HCEC 1CT (cell line): ENCODE data around the gene RBFOX2.
"Not testable (repeated sequence)": the region's sequence is repeated elsewhere in the genome, so short reads cannot be mapped to it uniquely, and the experiment has no call there.

ENCODE experiments used
- DNase-seq: peaks from one replicate; pipeline ENCODE4 v3.0.0-alpha.2; 2017

The RBFOX2 gene

GRCh38 chr22:35727436-35727835 lies 301.2 kb downstream of the RBFOX2 start:
- no peak for DNase-seq

- DNase-seq: no peak
Observed at GRCh38 chr22:35726933-35727332, 301.7 kb downstream of the RBFOX2 start.

GRCh38 chr22:35726398-35726797 lies 302.2 kb downstream of the RBFOX2 start:
- DNase-seq: no peak

GRCh38 chr22:35725521-35725920 lies 303.1 kb downstream of the RBFOX2 start:
- DNase-seq: no peak

GRCh38 chr22:35721960-35722359 lies 306.7 kb downstream of the RBFOX2 start:
- no peak for DNase-seq

- DNase-seq: no peak
Observed at GRCh38 chr22:35719212-35719875, 309.3 kb downstream of the RBFOX2 start.

GRCh38 chr22:35717572-35717971 lies 311.1 kb downstream of the RBFOX2 start, which contains the start of gene APOL5:
APOL5 (plus strand) TSS chr22:35717872; CDS start chr22:35717872, 0 bp downstream.
- no peak for DNase-seq

GRCh38 chr22:35712672-35713071 lies 316.0 kb downstream of the RBFOX2 start:
- no peak for DNase-seq

GRCh38 chr22:35711336-35711735 lies 317.3 kb downstream of the RBFOX2 start:
- no peak for DNase-seq

- DNase-seq: no peak
Observed at GRCh38 chr22:35708917-35709316, 319.7 kb downstream of the RBFOX2 start.

GRCh38 chr22:35708453-35708852 lies 320.2 kb downstream of the RBFOX2 start:
- no peak for DNase-seq

GRCh38 chr22:35705141-35705540 lies 323.5 kb downstream of the RBFOX2 start:
- peak; percentile 90 for DNase-seq

GRCh38 chr22:35703861-35704584 lies 324.6 kb downstream of the RBFOX2 start:
- DNase-seq: no peak

- DNase-seq: not testable (repeated sequence)
Observed at GRCh38 chr22:35699852-35700251, 328.8 kb downstream of the RBFOX2 start.

- DNase-seq: no peak
Observed at GRCh38 chr22:35697142-35697541, 331.5 kb downstream of the RBFOX2 start.

- no peak for DNase-seq
Observed at GRCh38 chr22:35695202-35695601, 333.4 kb downstream of the RBFOX2 start.

- no peak for DNase-seq
Observed at GRCh38 chr22:35690001-35690400, 338.6 kb downstream of the RBFOX2 start.

- DNase-seq: no peak
Observed at GRCh38 chr22:35688913-35689675, 339.5 kb downstream of the RBFOX2 start.
